Stimulated activated CD4-positive, alpha-beta T cell treated with anti-CD3 and anti-CD28 coated beads, Interleukin-4, amount 100 ng/mL, for 48 hours (primary cell): ENCODE measurements around the gene TMEM232.
"Not testable (repeated sequence)": the region's sequence is repeated elsewhere in the genome, so short reads cannot be mapped to it uniquely, and the experiment has no call there.

ENCODE experiments used
- DNase-seq, 2 donors: peaks; one replicate each; pipeline ENCODE4 v3.0.0-alpha.2; 2020; ENCODE audit warnings: low read depth in 2 of 2

Gene TMEM232

DNA sequence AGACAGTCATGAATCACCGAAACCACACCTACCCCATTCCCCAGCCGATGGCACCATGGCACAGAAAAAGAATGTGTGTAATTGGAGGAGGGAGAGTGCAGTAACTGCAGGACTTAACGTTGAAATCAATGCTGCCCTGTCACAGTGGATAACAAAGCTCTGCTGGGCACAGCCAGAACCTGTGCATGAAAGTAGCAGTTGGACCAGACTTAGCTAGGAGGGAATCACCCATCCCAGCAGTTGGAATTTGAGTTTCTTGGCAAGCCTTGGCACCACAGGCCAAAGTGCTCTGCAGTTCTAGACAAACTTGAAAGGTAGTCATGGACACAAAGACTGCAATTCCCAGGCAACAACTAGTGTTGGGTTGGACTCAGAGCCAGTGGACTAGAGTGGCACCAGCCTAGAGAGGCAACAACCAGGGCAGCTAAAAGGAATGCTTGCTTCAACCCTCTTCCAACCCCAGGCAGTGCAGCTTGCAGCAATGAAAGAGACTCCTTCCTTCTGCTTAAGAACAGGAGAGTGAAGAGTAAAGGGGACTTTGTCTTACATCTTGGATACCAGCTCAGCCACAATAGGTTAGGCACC lies 19.1 kb downstream of the TMEM232 start:
- no peak for DNase-seq

DNA sequence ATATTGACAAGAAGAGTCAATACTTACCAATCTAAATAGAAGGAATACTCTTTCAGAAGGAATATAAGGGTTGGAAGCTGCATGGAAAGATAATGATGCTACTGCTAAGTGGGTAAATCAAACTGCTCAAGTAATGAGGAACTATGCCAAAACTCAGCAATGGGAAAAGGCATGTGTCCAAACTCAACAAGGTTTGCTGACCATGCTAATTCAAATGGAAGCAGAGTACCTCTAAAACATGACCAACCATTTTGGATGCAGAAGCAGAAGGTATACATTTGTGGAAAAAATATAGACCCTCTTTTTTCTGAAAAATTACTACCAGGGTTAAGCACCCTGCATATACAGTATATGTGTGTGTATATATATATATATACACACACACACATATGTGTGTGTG lies 21.1 kb downstream of the TMEM232 start:
- DNase-seq = no peak

DNA sequence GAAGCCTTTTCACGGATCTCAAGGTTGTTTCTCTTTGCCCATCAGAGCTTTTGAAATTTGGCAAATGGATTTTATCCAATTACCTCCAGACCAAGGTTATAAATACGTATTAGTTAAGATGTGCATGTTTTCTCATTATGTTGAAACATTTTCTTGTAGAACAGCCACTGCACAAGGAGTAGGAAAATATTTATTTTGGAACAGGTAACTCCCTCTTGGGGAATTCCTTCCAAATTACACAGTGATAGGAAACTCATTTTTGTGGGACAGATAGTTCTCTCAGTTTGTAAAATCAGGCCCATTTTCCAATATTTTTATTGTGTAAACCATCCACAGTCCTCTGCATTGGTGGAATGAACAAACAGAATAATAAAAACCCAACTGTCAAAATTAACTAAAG lies 23.0 kb downstream of the TMEM232 start:
- DNase-seq = no peak

DNA sequence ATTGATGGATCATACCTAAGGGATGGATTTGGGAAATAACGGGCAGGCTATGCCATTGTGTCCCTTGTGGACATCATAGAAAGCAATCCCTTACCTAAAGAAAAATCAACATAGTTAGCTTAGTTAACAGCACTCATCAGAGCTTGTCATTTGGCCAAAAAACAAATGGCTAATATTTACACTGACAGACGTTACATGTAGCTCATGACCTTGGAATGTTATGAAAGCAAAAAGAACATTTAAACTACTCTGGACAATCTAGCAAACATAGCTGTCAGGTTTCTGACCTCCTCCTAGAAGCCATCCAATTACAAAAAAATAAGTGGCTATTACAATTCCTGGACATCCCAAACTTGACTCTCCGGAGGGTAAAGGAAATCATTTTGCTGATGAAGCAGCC lies 23.8 kb downstream of the TMEM232 start:
- no peak for DNase-seq

DNA sequence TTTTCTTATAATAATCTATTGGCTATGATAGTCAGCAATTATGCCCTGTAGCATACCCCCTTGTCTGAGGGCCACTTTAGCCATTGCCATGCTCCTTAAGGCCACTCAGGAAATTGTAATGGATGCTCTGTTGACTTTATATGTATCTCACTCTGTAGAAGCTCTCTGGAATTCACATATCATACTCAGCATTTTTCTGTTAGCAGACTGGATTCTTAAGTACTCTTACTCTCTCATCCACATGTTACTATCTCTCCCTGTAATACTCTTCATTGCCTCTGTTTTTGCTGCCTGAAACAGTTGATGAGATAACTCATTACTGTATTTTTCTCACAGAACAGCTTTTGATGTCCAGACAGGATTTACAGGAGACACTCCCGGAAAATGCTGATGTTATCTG lies 24.2 kb downstream of the TMEM232 start:
- no peak for DNase-seq

DNA sequence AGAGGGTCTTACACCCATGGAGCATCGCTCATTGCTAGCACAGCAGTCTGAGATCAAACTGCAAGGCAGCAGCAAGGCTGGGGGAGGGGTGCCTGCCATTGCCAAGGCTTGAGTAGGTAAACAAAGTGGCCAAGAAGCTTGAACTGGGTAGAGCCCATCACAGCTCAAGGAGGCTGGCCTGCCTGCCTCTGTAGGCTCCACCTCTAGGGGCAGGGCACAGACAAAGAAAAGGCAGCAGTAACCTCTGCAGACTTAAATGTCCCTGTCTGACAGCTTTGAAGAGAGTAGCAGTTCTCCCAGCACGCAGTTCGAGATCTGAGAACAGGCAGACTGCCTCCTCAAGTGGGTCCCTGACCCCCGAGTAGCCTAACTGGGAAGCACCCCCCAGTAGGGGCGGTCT lies 33.8 kb downstream of the TMEM232 start:
- not testable (repeated sequence) for DNase-seq

DNA sequence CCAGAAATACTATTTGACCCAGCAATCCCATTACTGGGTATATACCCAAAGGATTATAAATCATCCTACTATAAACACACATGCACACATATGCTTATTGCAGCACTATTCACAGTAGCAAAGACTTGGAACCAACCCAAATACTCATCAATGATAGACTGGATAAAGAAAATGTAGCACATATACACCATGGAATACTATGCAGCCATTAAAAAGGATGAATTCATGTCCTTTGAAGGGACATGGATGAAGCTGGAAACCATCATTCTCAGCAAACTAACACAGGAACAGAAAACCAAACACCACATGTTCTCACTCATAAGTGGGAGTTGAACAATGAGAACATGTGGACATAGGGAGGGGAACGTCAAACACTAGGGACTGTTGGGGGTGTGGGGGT lies 35.9 kb downstream of the TMEM232 start:
- not testable (repeated sequence) for DNase-seq

DNA sequence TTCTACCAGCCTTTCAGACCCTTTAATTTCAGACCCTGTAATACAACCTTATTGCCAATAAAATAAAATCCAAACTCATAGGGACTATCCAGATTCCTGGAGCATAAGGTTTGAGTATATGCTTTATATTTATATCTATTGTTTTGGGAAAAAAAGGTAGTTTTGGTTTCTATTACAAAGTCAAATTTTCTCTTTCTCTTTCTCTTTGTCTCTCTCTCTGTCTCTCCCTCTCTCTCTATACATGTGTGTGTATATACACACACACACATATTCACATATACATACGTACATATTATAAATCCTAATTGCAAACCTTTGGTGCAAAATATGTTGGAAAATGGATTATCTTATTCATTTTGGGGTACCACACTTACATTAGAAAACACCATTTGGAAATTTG lies 39.0 kb downstream of the TMEM232 start:
- no peak for DNase-seq

DNA sequence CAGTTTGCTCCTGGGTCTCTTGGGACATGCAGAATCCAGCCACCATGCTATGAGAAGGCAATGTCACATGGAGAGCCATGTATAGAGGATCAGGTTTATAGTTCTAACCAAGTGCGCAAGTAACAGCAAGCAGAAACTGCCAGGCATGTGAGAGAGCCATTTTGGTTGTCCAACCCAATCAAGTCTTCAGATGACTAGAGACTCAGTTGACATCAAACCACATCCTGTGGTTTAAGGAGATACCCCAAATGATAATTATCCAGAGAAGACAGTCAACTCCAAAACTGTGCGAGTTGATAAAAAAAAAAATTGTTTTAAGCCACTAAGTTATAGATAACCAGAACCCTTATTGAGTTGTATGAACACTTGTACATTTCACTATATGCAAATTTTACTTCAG lies 40.2 kb downstream of the TMEM232 start:
- DNase-seq = no peak

DNA sequence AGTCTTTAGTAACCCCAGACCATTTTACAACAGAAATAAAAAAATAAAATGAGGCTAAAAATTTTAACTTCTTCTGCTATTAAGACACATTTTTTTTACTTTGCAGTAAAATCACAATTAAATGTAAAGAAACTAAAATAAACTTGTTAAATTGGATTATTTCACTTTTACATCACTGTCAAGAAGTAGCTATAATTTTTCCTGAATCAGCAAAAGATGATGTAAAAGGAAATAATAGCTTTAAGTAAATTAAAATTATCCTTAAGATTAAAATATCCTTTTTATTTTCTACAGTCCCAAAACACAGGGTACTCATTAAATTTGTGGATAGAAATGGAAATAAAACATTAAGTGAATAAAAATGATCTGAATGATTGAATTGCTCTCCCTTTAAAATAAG lies 44.5 kb downstream of the TMEM232 start:
- no peak for DNase-seq

DNA sequence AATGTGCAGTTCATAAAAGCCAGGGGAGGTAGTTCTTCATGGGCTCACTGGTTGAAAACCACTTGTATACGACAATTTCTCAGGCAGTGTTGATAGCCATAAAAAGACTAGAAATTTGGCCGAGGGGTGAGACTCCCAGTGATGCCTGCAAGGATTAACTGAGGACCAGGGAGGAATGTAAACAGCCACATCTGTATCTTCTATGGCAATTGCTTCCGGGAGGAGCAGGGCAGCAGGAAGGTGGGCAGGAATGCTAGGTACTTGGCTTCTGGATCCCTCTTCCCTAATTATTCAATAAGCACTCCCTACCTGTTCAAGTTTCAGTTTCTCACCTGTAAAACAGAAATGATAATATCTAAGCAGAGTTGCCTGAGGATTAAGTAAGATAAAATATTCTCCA lies 45.4 kb downstream of the TMEM232 start:
- DNase-seq = no peak

DNA sequence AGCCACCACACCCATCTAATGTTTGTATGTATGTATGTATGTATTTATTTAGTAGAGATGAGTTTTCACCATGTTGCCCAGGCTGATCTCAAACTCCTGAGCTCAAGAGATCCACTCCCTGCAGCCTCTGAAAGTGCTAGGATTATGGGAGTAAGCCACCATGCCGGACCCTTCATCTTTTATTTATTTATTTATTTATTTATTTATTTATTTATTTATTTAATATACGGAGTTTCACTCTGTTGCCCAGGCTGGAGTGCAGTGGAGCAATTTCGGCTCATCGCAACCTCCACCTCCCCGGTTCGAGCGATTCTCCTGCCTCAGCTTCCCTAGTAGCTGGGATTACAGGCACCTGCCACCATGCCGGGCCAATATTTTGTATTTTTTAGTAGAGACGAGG lies 49.9 kb downstream of the TMEM232 start:
- DNase-seq = not testable (repeated sequence)

DNA sequence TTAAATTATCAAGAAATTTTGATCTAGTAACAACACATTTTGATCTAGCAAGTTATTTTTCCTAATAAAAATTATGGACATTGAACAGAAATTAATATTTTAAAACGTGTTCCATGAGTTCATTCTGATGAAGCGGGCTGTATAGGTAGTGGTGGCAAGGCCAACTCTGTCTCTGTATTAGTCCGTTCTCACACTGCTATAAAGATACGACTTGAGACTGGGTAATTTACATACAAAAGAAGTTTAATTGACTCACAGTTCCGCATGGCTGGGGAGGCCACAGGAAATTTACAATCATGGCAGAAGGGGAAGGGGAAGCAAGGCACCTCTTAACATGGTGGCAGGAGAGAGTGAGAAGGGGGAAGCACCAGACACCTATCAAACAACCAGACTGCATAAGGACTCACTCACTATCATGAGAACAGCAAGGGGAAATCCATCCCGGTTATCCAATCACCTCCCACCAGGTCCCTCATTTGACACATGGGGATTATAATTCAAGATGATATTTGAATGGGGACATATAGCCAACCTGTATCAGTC lies 61.2 kb downstream of the TMEM232 start:
- DNase-seq = no peak

DNA sequence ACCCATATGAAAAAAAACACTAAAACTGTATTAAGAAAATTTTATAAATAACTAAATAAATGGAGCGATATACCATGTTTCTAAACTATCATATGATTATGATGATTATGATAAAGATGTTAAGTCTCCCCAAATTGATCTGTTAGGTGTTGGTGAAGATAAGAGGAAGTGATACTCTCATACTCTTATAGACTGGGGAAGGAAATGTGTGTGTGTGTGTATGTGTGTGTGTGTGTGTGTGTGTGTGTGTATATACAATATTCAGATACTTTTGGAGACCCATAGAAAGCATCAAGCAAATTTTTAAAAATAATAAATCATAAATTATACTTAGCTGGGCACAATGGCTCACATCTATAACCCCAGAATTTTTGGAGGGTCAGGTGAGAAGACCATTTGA lies 62.9 kb downstream of the TMEM232 start:
- no peak for DNase-seq

DNA sequence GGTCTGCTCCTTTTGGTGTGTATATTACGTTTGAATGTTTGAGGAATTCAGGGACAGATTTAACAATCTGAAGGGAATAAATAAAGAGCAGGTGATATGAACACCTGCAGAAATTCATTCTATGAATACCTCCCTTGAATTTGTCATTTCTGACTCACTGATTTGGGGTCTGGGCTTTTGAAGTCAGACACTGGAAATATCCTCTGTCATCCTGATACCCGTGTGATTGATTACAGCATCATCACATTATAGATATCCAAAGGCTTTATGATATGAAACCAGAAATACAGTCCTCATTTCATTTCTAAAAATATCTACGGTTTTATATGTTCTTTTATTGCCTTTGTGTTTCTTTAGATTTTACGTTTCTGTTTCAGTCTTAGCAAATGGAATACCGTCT lies 68.5 kb downstream of the TMEM232 start:
- DNase-seq = no peak

DNA sequence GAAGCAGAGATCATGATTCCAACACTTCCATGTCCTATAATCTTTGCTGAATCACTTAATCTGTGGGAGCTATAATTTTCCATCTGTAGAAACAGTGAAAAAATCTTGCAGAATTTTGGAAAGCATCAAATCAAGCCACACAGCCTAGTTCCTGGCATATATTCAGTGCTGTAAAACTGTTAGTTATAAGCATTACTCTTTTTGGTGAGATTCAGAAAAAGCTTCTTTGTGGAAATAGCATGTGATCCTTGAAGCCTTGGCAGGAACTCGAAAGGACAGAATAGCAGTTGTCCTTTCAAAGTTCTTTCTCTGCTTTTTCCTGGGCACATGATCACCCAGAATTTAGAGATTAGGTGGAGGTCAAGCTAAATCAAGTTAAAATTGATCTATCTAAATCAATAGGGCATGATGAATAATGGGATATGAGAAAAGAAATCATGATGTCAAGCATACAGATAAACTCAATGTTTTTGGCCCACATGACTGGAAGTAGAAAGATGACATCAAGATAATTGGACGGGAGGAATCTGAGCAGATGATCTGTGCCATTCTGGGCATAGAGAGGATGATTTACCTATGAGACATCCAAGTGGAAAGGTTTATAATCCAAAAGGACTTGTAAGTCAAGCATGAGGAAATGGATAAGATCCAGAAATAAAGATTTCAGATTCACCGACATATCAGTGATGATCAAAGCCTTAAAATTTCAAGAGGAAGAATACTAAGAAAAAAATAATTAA lies 73.1 kb downstream of the TMEM232 start:
- DNase-seq = no peak

DNA sequence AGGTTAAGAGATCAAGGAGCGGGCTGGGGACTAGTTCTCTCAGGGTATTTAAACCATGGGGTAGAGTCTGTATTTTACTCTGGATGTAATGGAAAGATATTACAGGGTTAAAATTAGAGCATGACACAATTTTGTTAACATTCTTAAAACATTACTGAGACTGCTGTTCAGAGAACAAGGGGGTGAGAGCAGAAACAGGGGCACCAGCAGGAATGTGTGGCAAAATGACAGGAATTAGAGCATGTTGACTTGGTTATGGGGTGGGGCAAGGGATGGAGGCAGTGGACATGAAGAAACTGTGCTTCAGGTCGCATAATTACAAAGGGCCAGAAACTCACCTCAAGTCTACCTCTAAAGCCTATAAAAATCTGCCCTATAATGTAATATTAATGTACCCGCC lies 75.0 kb downstream of the TMEM232 start:
- no peak for DNase-seq

DNA sequence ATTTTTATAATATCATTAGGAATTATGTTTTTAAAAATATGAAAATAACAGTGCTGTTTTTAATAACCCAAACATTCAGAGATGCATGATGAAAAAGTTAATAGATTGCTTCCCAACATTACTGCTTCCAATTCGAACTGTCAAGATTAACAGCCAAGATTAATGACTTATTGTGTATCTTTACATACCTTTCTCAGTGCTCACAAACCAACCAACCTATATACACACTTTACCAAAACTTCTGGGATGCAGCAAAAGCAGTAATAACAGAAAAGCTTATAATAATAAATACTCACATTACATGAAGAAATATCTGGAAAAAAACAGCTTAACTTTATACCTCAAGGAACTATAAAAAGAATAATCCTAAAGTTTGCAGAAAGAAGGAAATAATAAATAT lies 82.1 kb downstream of the TMEM232 start:
- no peak for DNase-seq

DNA sequence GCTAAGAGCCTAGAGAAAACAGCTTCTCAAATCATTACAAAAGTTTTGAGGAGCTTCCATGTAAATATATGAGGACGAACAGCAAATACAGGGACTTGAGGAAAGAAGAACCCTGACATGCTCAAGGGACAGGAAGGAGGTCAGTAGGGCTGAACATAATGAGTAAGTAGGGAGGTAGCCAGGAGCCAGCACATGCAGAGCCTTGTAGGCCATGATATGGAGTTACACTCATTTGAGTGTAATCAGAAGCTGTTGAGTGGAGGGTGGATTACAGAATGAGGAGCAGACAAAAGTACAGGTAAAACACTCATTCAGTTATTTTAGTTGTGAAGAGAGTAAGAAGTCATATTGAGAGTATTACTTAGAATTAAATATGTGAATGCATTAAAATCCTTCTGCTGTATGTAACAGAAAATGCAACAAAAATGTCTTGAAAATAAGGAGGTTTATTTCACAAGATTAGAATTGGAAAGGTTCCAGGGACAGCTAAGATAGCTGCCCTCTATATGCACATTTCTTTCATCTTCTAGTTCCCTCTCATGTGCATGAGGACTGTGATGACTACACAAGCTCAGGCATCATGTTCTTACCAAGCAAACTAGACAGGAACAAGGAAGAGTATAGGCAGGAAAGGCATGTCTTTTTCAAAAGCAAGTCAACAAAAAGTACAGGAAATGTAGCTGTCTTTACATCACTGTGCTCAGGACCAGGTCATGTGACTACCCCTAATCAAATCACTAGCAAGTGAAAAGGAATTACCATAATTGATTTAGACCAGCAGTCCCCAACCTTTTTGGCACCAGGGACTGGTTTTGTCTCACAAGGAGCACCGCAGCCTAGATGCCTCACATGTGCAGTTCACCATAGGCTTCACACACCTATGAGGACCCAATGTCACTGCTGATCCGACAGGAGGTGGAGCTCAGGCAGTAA lies 87.2 kb downstream of the TMEM232 start:
- DNase-seq = no peak

DNA sequence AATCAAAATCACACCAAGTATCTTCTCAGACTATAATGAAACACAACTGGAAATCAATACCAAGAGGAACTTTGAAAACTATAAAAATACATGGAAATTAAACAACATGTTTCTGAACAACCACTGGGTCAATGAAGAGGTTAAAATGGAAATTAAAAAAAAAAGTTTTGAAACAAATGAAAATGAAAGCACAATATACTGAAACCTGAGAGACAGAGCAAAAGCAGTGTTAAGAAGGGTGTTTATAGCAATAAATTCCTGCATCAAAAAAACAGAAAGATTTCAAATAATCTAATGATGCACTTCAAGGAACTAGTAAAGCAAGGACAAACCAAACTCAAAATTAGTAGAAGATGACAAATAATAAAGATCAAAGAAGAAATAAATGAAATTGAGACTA lies 92.0 kb downstream of the TMEM232 start:
- no peak for DNase-seq

DNA sequence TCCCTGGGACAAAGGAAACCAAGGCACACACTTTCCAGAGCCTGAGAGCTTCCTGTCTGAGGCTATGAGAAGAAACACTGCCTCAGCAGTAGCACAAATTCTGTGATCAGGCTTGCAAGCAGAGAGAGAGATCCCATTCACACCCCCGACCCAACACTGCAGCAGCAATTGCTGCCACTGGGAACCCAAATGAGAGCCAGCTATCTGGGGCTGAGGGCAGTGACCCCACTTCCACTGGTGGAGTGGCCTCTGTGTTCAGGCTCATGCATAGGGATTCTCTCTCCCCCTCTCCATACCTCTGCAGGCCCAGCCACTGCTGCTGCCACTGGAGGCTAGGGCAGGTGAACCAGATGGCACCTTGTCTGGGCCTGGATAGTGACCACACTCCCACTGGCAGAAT lies 95.2 kb downstream of the TMEM232 start:
- DNase-seq = no peak

DNA sequence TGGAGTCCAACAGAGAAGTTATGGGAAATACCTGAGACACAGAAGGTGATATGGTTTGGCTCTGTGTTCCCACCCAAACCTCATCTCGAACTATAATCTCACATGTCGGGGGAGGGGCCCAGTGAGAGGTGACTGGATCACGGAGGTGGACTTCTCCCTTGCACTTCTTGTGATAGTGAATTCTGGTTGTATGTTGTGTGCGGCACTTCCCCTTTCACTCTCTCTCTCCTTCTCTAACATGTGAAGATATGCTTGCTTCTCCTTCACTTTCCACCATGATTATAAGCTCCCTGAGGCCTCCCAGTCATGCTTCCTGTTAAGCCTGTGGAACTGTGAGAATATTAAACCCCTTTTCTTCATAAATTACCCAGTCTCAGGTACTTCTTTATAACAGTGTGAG lies 96.1 kb downstream of the TMEM232 start:
- no peak for DNase-seq
